Measurements from ENCODE around the gene CDH13. TPM values are rescaled to one million over a fixed set of nuclear protein-coding genes. Genes with fewer than 3 reads are reported as not detected.

The CDH13 gene
- total RNA-seq, 2 experiments from 2014 or later: not detected

DNA sequence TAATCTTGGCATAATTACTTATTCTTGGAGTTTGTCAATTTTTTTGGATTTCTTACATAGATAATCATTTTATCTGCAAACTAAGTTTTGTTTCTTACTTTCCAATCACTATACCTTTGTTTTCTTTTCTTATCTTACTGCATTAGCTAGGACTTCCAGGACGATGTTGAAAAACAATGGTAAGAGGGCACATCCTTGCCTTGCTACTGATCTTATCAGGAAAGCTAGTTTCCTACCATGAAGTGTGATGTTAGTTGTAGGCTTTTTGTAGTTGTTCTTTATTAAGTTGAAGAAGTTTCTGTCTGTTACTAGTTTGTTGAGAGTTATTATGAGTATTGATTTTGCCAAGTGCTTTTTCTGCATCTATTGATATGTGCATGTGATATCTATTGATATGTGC lies 31.0 kb downstream of the CDH13 start:
- no peak for TF ChIP-seq EZH2phosphoT487 (IDR thresholded peaks at IDR 0.05; ENCODE audit: borderline replicate concordance, low read depth, low read length)
- TF ChIP-seq, protein P1, sequence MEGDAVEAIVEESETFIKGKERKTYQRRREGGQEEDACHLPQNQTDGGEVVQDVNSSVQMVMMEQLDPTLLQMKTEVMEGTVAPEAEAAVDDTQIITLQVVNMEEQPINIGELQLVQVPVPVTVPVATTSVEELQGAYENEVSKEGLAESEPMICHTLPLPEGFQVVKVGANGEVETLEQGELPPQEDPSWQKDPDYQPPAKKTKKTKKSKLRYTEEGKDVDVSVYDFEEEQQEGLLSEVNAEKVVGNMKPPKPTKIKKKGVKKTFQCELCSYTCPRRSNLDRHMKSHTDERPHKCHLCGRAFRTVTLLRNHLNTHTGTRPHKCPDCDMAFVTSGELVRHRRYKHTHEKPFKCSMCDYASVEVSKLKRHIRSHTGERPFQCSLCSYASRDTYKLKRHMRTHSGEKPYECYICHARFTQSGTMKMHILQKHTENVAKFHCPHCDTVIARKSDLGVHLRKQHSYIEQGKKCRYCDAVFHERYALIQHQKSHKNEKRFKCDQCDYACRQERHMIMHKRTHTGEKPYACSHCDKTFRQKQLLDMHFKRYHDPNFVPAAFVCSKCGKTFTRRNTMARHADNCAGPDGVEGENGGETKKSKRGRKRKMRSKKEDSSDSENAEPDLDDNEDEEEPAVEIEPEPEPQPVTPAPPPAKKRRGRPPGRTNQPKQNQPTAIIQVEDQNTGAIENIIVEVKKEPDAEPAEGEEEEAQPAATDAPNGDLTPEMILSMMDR (conservative IDR thresholded peaks at IDR 0.05; ENCODE audit: low read length): no peak
- peaks cover 9% of the 10 kb centered on the region for H3K4me1 ChIP-seq (ENCODE audit: insufficient read depth, low read length, poor library complexity, severe bottlenecking)
- H3K36me3 ChIP-seq (ENCODE audit: insufficient read depth, low read length): no peaks in the 10 kb centered on the region
- ChIA-PET POLR2A (no interaction called here), CTCF (ENCODE audit: unreplicated experiment) (no interaction called here)
- H2AFZ ChIP-seq (ENCODE audit: low read length): no peak overlapping the region
- no peak for DNase-seq (ENCODE audit: low spot score)
- intact Hi-C loops (cut with micrococcal nuclease; ENCODE audit: unreplicated experiment): no loop called here
- H3K79me2 ChIP-seq (ENCODE audit: insufficient read depth, low read depth, low read length): no peaks in the 10 kb centered on the region
- no peak overlapping the region for H3K27ac ChIP-seq (ENCODE audit: low read depth, low read length, poor library complexity, severe bottlenecking)
- no peaks in the 10 kb centered on the region for H4K20me1 ChIP-seq (ENCODE audit: insufficient read depth, low read length)
- no TSS peak for BruUV-seq (replicated peaks)
- H3K9me3 ChIP-seq (ENCODE audit: low read length): no peaks in the 10 kb centered on the region
- H3K4me2 ChIP-seq (ENCODE audit: low read length): no peak overlapping the region
- no peaks in the 10 kb centered on the region for H3K9me2 ChIP-seq (ENCODE audit: insufficient read depth, low read length)
- H3K4me3 ChIP-seq (ENCODE audit: low read depth, low read length, poor library complexity, severe bottlenecking): no peak overlapping the region

DNA sequence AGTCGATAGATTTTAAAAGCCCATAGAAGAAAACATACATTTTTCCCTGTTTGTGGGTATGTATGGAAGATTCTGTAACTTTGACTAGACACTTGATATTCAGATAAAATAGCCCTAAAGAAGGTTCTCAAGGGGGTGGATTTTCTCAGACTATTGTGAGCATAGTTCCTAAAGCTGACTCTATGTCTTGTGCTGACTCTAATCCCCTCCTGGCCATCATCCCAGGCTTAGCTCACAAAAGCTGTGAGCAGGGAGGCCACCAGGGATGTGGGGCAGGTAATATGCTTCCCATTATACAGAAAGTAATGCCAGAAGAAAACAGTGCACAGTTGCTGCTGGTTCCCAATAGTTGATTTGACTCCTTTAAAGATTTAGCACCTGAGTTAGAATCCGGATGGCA lies 32.0 kb downstream of the CDH13 start:
- CTCF ChIA-PET (ENCODE audit: unreplicated experiment): no interaction called here

GRCh38 chr16:82660075-82660645 lies 33.4 kb downstream of the CDH13 start:
- TF ChIP-seq EZH2phosphoT487 (IDR thresholded peaks at IDR 0.05; ENCODE audit: borderline replicate concordance, low read depth, low read length): no peak
- TF ChIP-seq, protein P1 (conservative IDR thresholded peaks at IDR 0.05; ENCODE audit: low read length): no peak
- CTCF ChIA-PET (ENCODE audit: unreplicated experiment): no interaction called here
- H3K27ac ChIP-seq (ENCODE audit: low read depth, low read length, poor library complexity, severe bottlenecking): no peak overlapping the region
- no peaks in the 10 kb centered on the region for H3K9me2 ChIP-seq (ENCODE audit: insufficient read depth, low read length)
- no peak overlapping the region for H3K4me3 ChIP-seq (ENCODE audit: low read depth, low read length, poor library complexity, severe bottlenecking)
- H4K20me1 ChIP-seq (ENCODE audit: insufficient read depth, low read length): no peaks in the 10 kb centered on the region
- H3K4me2 ChIP-seq (ENCODE audit: low read length): no peak overlapping the region
- POLR2A ChIA-PET: interaction anchor here (1.1 kb wide), 1 partner anchor 8 kb away, joined by 3 read pairs; no protein-coding TSS in a partner anchor
- BruUV-seq (replicated peaks): no TSS peak
- intact Hi-C loops (cut with micrococcal nuclease; ENCODE audit: unreplicated experiment): no loop called here
- no peak overlapping the region for H2AFZ ChIP-seq (ENCODE audit: low read length)
- no peaks in the 10 kb centered on the region for H3K4me1 ChIP-seq (ENCODE audit: insufficient read depth, low read length, poor library complexity, severe bottlenecking)
- H3K36me3 ChIP-seq (ENCODE audit: insufficient read depth, low read length): no peaks in the 10 kb centered on the region
- no peak for DNase-seq (ENCODE audit: low spot score)
- no peaks in the 10 kb centered on the region for H3K79me2 ChIP-seq (ENCODE audit: insufficient read depth, low read depth, low read length)
- H3K9me3 ChIP-seq (ENCODE audit: low read length): no peaks in the 10 kb centered on the region

More for the DNA sequence above, 32.0 kb downstream of the CDH13 start:
- Histone ChIP-seq H4K20me1 (ENCODE audit: insufficient read depth, low read length) (no peaks in the 10 kb centered on the region), H3K9me3 (ENCODE audit: low read length) (no peaks in the 10 kb centered on the region), H3K79me2 (ENCODE audit: insufficient read depth, low read depth, low read length) (no peaks in the 10 kb centered on the region), H3K9me2 (ENCODE audit: insufficient read depth, low read length) (no peaks in the 10 kb centered on the region), H3K4me3 (ENCODE audit: low read depth, low read length, poor library complexity, severe bottlenecking) (no peak overlapping the region), H2AFZ (ENCODE audit: low read length) (no peak overlapping the region), H3K4me2 (ENCODE audit: low read length) (no peak overlapping the region), H3K4me1 (ENCODE audit: insufficient read depth, low read length, poor library complexity, severe bottlenecking) (peaks cover 4% of the 10 kb centered on the region), H3K36me3 (ENCODE audit: insufficient read depth, low read length) (no peaks in the 10 kb centered on the region), H3K27ac (ENCODE audit: low read depth, low read length, poor library complexity, severe bottlenecking) (no peak overlapping the region)
- intact Hi-C loops (cut with micrococcal nuclease; ENCODE audit: unreplicated experiment): no loop called here
- TF ChIP-seq, protein P1 (conservative IDR thresholded peaks at IDR 0.05; ENCODE audit: low read length): no peak
- DNase-seq (ENCODE audit: low spot score): no peak
- POLR2A ChIA-PET: no interaction called here
- BruUV-seq (replicated peaks): no TSS peak

Data from OCI-LY7 (cell line).